Stimulated activated CD4-positive, alpha-beta T cell treated with anti-CD3 and anti-CD28 coated beads, Interleukin-1b, Interleukin-23, amount 100 ng/mL, for 1 hour (primary cell): Measurements from ENCODE around the gene EFEMP2.
A peak's percentile ranks its signal among the peaks of the same experiment; 100 is the strongest.

Experiments used
- DNase-seq, 2 donors: peaks; one replicate each; pipeline ENCODE4 v3.0.0-alpha.2; 2020; ENCODE audit warnings: low read depth in 2 of 2

Gene EFEMP2

DNA sequence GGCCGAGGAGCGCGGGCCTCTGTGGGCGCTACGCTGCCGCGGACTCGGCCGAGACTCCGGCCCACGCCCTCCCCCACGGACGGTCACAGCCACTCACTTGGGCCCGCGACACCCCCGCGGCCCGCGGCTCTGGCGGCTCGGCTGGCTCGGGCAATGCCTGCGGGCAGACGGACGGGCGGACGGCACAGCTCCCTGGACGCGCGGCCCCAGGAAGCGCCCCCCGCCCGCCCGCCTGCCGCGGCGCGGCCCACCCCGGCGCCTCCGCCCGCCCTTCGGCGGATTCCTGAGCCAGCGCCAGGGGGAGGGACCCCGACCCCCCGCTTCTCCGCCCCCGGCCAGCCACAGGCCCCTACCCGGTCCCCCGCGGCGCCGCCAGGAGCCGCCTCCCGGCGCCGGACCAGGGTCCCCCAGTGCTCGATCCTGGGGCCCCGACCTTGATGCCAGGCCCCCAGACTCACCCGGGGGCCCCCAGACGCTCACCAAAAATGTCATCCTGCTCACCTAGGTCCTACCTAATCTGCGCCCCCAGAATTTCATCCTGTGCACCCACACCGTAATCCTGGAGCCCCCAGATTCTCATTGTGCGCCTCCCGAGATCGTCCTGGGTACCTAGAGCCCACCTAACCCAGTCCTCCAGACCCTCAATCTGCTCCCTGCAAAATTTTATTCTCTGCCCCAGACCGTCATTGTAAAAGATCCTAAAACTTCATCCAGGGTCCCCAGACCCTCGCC, at the start of gene EFEMP2:
TSS of gene EFEMP2 (minus strand) at position 215 of the 732 bp plus-strand sequence. CDS start 446 bp downstream, outside the sequence.
- DNase-seq: no peak

DNA sequence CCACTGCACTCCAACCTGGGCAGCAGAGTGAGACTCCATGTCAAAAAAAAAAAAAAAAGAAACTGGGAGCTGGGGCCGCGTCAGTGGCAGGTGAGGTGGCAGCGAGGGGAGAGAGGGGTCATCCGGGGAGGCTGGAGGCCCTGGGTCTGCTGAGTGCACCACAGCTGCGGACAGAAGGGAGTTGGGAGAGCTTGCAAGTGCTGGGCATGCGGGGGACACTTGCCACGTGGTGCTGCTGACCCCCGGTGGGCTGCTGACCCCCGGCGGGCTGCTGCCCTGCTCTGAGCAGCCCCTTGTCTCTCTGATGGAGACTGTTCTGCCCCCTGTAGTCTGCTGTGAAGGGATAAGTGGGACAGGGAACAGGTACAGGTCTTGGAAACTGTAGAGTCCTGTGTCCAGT, 49.3 kb upstream of the EFEMP2 start:
- DNase-seq: no peak

DNA sequence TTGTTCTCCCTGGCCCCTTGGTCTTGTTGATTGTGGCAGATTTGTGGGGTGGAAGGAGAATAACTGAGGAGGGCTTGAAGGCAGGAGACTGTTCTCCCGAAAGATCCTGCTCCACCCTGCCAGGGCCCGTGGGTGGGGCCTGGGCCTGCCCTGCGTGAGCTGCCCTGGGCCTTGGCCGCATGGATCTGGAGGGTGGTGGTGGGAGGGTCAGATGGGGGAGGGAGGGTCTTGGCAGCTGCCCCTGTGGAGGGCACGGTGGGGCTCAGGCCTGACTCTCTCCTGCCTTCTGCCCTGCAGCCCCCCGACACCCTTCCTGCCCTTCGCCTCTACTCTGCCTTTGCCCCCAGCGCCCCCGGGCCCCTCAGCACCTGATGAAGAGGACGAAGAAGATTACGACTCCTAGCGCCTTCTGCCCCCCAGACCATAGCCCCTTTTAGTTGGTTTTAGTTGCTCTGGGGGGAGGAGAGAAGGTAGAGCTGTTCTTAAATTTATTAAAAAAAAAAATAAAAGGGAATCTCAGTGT, 48.5 kb upstream of the EFEMP2 start:
- DNase-seq: no peak

DNA sequence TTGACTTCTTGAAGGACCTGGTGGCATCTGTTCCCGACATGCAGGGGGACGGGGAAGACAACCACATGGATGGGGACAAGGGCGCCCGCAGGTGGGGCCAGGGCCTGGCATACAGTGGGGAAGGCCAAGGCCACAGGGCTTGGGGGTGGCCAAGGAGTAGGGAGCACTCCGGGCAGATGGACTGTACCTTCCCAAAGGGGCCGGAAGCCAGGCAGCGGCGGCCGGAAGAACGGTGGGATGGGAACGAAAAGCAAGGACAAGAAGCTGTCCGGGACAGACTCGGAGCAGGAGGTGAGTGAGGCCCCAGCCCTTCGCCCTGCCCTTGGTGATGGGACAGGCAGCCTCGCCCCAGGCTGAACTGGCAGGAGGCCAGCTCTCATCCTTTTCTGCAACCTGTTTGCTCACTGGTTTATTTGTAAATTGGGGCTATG, 47.8 kb upstream of the EFEMP2 start:
- DNase-seq: no peak

DNA sequence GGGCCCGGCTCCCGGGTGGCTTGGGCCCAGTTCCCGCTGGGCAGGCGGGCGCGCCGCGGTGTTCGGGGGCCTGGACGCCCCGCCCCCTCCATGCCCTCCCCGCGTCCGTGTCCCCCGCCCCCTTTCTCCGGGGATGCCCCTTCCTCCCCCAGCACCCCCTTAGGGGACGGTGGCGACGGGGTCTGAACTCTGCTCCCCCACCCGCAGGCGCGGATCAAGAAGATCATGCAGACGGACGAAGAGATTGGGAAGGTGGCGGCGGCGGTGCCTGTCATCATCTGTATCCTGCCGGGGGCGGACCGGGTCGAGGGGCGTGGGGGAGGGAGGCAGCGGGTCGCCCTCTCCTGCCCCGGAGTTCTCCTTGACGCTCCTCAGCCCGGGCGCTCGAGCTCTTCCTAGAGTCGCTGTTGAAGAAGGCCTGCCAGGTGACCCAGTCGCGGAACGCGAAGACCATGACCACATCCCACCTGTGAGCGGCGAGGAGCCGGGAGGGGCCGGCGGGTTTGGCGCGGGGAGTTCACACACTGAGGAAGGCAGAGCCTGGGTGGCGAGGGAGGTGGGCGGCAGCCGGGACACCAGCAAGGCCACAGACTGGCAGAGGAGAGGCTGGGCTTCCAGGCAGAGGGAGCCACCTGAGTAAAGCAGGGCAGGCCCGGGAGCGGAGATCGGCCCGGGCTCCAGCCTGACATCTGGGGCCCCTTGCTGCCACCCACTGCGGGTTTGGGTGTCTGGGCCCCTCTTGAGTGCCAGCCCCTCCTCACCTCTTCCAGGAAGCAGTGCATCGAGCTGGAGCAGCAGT, 47.2 kb upstream of the EFEMP2 start:
- DNase-seq: no peak

DNA sequence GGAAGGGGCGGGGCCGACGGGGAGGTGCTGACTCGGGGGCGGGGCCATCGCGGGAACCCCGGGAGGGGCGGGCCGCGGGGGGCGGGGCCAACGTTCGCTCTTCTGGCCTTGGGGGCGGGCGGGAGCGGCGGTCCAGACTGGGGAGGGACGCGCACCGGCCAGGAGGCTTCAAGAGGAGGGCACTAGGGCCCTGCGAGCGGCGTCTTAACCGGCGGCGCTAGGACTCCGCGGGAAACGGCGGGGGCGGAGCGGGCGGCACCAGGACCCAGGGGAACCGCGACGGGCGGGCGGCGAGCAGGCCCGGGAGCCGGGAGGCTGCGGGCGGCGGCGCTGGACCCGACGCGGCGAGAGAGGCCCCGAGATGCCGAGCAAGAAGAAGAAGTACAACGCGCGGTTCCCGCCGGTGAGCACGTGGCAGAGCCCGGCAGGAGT, 46.6 kb upstream of the EFEMP2 start, which contains the start of gene DRAP1:
TSS of gene DRAP1 (plus strand) at position 286 of the 432 bp plus-strand sequence. CDS start at position 362, 76 bp downstream.
- DNase-seq: peak; percentile 99

DNA sequence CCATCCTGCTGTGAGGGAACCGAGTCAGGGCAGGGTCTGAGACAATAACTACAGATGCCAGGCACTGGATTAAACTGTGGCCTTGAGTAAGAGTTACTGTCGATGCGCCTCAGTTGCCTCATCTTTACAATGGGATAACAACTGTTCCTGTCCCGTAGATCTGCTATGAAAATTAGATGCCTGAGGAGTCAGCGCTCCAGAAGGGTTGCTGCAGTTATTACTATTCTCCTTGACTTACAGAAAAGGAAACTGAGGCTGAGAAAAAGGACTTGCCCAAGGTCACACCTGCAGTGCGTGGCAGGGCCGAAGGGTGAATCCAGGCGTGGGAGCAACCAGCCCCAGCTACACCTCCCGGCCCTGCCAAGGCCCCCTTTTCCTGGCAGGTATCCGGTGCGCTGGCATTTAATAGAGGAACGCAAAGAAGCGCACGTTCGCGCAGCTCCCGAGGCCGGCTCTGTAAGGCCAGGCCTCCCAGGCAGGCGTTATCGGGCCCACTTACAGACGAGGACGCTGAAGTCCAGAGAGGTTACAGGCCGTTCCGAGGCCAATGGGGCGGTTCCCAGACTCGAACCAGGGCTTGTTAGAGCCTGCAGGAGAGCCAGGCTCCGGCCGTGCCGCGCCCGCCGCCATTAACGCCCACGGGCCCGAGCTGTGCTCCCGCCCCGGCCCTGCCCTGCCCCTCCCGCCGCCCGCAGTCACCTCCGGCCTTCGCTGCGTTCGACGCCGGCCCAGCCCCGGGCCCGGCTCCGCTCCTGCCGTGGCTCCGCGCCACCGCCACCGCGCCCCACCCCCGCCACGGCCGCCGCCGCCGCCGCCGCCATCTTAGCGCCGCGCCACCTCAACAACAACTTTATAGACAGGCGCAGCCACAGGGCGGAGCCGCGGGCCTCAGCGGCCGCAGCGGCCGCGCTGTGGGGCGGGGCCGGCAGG, 45.9 kb upstream of the EFEMP2 start, which contains the start of gene C11orf68:
TSS of gene C11orf68 (minus strand) at position 852 of the 930 bp plus-strand sequence. CDS start at position 821, 31 bp downstream.
- peak in 1 of 2 donors; percentile 29 for DNase-seq

DNA sequence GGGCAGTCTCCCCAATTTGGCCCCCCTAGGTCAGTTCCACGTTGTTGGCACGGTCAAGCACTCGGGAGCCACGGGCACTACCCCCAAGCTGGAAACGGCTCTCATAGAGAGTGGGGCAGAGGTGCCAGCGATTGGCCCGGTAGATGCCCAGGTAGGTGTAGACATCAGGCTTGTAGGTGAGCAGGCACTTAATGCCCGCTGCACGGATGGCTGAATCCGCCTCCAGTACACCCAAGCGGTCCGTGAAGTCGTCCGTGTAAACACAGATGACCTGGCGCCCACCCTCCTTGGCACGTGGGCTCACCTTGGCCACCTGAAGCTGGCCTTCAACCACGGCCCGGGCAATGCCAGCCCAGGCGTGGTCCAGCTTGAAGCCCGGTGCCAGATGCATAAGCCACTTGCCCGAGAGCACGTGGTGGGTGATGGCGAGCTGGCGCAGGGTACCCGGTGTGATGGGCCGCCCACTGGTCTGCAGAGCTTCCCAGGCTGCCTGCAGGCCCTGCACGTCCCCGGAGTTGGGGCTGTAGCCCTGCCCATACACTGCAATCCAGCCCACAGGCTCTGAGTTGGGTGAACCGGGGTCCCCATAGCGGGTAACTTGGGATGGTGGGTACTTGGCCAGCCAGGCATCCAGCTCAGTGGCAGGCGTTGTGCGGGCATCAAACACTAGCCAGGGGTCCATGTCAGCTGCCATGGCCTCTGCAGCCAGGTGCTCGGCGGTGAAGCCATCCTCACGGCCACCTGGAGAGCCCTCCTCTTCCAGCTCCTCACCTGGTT, 45.0 kb upstream of the EFEMP2 start:
- DNase-seq: no peak

DNA sequence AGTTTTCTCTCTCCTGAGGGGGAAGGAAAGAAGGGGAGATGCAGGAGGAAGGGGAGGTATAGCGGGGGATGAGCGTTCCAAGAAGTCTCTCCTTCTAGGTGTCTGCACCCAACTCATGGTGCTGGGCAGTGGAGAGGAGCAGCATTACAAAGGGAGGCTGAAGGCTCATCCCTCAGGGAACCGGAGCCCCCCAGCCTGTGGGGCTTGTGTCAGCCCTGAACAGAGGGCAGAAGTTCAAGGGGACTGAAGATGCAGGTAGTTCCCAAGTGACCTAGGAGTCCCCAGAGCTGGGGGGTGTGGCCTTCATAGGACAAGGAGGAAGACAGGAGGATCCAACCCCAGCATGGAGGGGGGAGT, 44.5 kb upstream of the EFEMP2 start:
- no peak for DNase-seq

DNA sequence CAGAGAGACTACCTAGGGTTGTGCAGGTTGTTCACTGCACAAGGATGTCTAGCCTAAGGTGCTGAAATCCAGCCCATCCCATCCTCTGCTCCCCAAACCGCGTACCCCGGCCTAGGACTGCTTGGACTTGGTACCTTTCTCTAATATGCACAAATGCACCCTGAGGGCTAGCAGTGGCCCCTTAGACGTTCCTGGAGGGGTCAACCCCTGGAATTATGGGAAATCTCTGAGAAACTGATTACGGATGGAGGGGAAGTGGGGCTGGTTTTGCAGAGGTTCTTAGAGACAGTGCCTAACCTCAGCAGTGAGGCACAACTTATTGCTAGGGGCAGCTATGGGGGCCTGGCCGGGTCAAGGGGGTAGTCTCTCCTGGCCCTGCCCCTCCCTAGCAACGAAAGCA, 43.8 kb upstream of the EFEMP2 start:
- no peak for DNase-seq

DNA sequence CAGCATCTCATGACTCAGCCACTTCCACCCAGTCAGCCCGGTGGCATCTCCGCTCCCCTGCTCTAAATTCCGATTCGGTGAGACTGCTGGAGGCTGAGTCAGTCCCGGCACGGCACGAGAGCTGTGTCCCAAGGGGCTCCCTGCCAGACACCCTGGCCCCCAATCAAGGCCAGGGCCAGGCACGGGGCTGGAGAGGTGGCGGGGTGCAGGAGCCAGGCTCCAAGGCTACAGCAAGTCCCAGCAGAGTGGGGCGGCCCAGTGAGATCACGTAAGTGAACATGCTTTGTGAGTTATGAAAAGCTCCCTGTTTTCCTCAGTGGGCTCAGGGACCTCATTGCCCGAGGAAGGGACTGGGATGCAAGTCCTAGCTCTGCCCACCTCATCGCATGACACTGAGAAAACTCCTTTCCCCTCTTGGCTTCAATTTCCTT, 43.2 kb upstream of the EFEMP2 start:
- DNase-seq: no peak

DNA sequence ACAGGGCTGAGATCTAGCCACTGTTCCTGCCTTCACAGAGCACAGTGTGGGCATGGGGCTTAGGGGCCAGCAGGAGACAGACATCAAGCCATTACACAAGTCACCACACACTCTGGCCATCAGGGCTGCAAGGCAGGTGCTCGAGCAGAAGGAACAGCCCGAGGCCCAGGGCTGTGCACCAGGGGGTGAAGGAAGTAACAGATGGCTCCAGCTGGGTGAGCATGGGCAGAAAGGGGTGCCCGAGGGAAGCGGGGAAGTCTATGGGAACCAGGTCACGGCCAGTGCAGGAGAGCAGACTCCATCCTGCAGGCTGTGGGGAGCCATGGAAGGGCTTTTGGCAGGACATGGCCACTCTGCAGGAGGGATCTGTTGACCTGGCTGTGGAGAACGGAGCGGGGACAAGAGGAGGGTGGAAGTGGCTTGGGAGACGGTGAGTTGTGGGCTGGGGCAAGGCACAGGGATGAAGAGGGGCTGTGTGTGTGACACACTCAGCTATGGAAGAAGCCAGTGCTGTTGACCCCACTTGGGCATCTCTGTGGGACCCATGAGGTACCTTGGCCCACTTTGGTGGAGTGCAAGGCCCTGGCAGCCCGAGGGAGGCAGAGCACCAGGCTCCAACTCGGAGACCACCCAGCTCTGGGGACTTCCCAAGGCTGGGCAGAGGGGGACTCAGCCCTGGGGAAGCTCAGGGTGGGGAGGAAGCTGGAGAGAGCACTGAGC, 42.7 kb upstream of the EFEMP2 start:
- DNase-seq: no peak

DNA sequence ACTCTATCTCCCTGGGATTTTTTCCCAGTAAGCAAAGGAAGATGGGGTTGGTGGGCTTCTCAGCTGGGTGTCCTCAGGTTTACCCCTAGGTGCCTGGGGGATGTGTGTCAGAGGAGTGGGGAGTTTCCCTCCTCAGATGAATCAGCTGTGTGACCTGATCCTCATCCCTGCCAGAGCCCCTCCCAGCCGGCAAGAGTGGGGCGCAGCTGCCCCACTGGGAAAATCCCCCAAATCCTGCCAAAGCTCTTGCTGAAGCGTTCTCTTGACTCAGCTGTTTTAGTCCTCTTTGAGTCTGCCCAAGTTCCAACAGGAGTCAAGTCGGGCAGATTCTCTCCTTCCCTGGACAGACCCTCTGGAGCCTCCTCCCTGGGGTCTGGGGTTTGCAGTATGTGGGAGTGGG, 40.2 kb upstream of the EFEMP2 start:
- DNase-seq: no peak

DNA sequence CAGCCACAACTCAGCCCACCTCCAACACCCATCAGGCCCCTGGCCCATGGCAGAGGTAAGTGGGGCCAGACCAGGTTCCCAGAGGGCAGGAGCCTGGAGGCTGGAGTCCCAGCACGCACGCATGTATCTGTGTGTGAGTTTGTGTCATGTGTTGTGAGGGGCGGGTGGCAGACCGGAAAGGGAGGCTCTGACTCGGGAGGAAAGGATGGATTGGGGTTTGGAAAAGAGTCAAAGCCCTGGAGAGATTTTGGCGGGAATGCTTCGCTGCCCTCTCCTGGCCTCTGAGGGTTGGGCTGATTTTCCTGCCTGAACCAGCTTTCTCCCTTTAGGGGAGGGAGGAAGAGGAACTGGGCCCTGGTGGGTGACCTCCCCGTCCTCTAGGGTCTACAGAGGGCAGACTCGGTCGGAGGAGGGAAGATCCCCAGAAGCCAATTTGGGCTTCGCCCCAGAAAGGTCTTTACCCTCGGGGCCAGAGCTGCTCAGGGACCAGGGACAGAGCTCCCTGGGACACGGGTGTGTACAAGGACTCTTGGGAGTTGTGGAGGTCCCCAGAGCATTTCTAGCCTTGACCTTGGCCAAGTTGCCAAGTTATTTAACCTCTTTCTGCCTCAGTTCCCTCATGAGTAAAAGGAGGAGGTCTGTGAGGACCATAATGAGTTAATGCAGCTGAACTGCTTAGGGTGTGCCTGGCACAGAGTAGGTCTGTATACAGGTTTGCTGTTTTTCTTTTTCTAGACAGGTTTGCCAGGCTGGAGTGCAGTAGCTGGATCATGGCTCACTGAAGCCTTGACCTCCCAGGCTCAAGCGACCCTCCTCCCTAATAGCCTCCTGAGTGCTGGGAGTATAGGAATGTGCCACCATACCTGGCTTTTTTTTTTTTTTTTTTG, 39.3 kb upstream of the EFEMP2 start:
- no peak for DNase-seq

DNA sequence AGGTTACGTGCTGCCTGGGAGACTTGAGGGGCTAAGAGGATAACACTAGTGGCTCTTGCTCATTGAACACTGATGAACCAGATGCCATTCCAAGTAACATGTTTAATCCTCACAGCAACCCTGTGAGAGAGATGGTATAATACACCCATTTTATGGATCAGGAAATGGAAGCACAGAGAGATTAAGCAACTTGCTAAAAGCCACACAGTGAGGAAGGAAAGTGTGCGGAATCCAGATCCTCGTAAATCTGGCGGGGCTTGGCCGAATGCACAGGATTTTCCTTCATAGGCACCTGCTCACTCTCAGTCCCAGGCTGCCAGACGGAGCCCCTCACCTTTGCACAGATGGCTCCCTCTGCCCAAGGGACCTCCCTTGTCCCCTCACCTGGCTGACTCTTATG, 35.3 kb upstream of the EFEMP2 start:
- DNase-seq: no peak

DNA sequence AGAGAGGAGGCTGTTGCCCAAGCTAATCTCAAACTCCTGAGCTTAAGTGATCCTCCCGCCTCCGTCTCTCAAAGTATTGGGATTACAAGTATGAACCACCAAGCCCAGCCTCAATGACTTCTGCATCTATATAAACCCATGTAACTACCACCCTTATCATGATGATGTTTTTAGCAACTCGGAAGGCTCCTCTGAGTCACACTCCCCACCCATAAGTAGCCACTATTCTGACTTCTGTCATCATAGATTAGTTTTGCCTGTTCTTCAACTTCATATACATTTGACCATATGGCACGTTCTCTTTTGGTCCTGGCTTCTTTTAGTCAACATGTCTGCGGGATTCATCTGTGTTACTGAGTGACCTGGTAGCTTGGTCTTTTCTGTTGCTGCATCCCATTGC, 34.0 kb upstream of the EFEMP2 start:
- no peak for DNase-seq

DNA sequence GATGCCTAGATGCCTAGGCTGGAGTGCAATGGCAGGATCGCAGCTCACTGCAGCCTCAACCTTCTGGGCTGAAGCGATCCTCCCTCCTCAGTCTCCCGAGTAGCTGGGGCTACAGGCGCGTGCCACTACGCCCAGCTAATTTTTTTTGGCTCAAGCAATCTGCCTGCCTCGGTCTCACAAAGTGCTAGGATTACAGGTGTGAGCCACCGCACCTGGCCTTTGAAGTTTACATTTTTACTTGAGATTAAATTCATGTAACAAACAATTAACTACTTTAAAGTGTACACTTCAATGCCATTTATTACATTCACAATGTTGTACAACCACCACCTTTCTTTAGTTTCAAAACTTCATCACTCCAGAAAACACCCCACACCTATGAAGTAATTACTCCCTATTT, 31.1 kb upstream of the EFEMP2 start:
- DNase-seq: no peak

DNA sequence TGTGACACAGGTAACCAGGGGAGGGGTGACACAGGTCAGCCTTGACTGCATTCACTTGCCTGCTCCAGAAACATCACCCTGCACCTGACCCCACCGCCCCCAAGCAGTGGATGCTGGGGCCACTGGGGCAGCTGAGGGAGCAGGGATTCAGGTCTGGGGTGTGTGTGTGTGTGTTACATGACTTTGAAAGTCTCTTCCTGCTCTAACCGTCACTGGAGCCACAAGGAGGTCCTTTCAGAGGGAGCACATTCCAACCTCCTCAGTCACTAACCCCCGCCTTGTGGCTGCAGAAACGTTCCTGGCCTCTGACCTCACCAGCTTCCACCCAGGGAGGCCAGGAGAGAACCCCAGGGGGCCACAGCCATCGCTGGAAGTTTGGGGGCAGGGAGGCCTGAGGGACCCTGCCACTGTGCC, 30.5 kb upstream of the EFEMP2 start:
- no peak for DNase-seq

DNA sequence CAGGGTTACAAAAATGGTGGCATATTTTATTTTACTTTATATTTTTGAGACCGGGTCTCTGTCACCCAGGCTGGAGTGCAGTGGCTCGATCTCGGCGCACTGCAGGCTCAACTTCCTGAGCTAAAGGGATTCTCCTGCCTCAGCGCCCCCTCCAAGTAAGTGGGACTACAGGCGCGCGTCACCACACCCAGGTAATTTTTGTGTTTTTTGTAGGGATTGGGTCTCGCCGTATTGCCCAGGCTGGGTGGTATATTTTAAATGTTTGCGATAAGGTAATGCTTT, 28.2 kb upstream of the EFEMP2 start:
- DNase-seq: no peak
